HL-60 (cell line): ENCODE results near the gene TBCCD1.

Experiments used
- CTCF ChIP-seq: IDR thresholded peaks from one replicate; pipeline ENCODE4 v1.5.1; 2011; ENCODE audit warnings: low read length, control low read depth, inconsistent platforms; ENCODE audit not compliant: insufficient read depth
- POLR2AphosphoS5 ChIP-seq: IDR thresholded peaks from 2 replicates; pipeline ENCODE4 v1.6.1; 2012; ENCODE audit warnings: low read depth
- REST ChIP-seq: IDR thresholded peaks from 2 replicates; pipeline ENCODE4 v1.6.1; 2012; ENCODE audit warnings: low read depth; ENCODE audit not compliant: insufficient replicate concordance

- TF ChIP-seq CTCF (no peak), POLR2AphosphoS5 (no peak), REST (no peak)
Observed at GRCh38 chr3:186506191-186506739, 60.9 kb downstream of the TBCCD1 start.
